K562 (cell line): ENCODE data around the gene KMT2D. TPM values are rescaled to one million over a fixed set of nuclear protein-coding genes. Genes with fewer than 3 reads are reported as not detected.

Experiments
- CBFB ChIP-seq: sonication (generic); formaldehyde crosslinking; IDR thresholded peaks from 2 replicates; pipeline ENCODE4 v1.4.0; 2020; ENCODE audit warnings: mild to moderate bottlenecking, missing genetic modification reagents
- GATAD2B ChIP-seq: fragments of 450-650 bp; IDR thresholded peaks from 2 replicates; pipeline ENCODE4 v1.6.1; 2017; ENCODE audit warnings: mild to moderate bottlenecking, borderline replicate concordance
- HIVEP1 ChIP-seq: fragments of 250-450 bp; sonication (Bioruptor Pico); IDR thresholded peaks from 2 replicates; pipeline ENCODE4 v1.4.0; 2020; ENCODE audit warnings: mild to moderate bottlenecking
- HMG20A ChIP-seq: fragments of 450-650 bp; formaldehyde crosslinking; conservative IDR thresholded peaks from 2 replicates; pipeline ENCODE4 v1.4.0; 2020; ENCODE audit warnings: mild to moderate bottlenecking, mixed read lengths
- HMGN3 ChIP-seq: IDR thresholded peaks from 2 replicates; pipeline ENCODE4 v1.6.1; 2011; ENCODE audit warnings: borderline replicate concordance, low read depth, mild to moderate bottlenecking, mixed read lengths, low read length; ENCODE audit not compliant: insufficient read length; ENCODE audit errors: extremely low read depth
- ILK ChIP-seq: fragments of 450-650 bp; IDR thresholded peaks from 2 replicates; pipeline ENCODE4 v1.6.1; 2016; ENCODE audit warnings: missing genetic modification characterization, low read depth, mild to moderate bottlenecking, missing compliant biosample characterization, moderate library complexity, borderline replicate concordance
- KLF1 ChIP-seq: fragments of 450-650 bp; IDR thresholded peaks from 2 replicates; pipeline ENCODE4 v1.6.1; 2016; ENCODE audit warnings: missing genetic modification characterization, missing compliant biosample characterization
- MTA1 ChIP-seq: fragments of 450-650 bp; IDR thresholded peaks from 2 replicates; pipeline ENCODE4 v1.6.1; 2017; ENCODE audit warnings: borderline replicate concordance
- RBFOX2 ChIP-seq: fragments of 200-400 bp; formaldehyde crosslinking; IDR thresholded peaks from 2 replicates; pipeline ENCODE4 v1.6.1; 2017; ENCODE audit warnings: low read depth, mild to moderate bottlenecking, low read length, moderate library complexity
- SIX5 ChIP-seq, 2 experiments: IDR thresholded peaks; 2 replicates each; pipeline ENCODE4 v1.6.1; 2011; ENCODE audit warnings: low read length in 2 of 2, borderline replicate concordance in 1 of 2, low read depth in 1 of 2, mild to moderate bottlenecking in 1 of 2, moderate library complexity in 1 of 2; ENCODE audit not compliant: insufficient read depth in 1 of 2
- STAG1 ChIP-seq: sonication (generic); formaldehyde crosslinking; IDR thresholded peaks from 2 replicates; pipeline ENCODE4 v1.5.0; 2020; ENCODE audit warnings: missing genetic modification reagents, borderline replicate concordance
- TCFL5 ChIP-seq: fragments of 250-450 bp; sonication (Bioruptor Pico); conservative IDR thresholded peaks from 2 replicates; pipeline ENCODE4 v1.6.1; 2021; ENCODE audit warnings: mild to moderate bottlenecking, moderate library complexity, matching md5 sums
- TSC22D4 ChIP-seq: fragments of 450-650 bp; IDR thresholded peaks from 2 replicates; pipeline ENCODE4 v1.6.1; 2016; ENCODE audit warnings: missing genetic modification characterization, missing biosample characterization, control low read depth
- ZNF121 ChIP-seq: sonication (generic); formaldehyde crosslinking; conservative IDR thresholded peaks from 2 replicates; pipeline ENCODE4 v1.8.0; 2022; ENCODE audit warnings: missing genetic modification reagents
- ZNF3 ChIP-seq: fragments of 250-450 bp; sonication (Bioruptor Pico); IDR thresholded peaks from 2 replicates; pipeline ENCODE4 v1.5.0; 2021; ENCODE audit warnings: mild to moderate bottlenecking, moderate library complexity
- polyA plus RNA-seq, 8 experiments: library from polyadenylated mRNA; depleted of rRNA in 4 of 8; stranded (reverse) in 5 of 8; unstranded in 3 of 8; fragments of >200 nt; fragmentation: Nextera tagmentation in 2 of 8; fragmentation: Illumina TruSeq in 1 of 8; extraction: Ambion mirVana in 2 of 8; extraction: Trizol in 1 of 8; gene quantifications; 2 replicates each; pipeline versions ENCODE4 v1.2.1 to v1.2.3, GENCODE V29; 2011 to 2014; ENCODE audit warnings: inconsistent platforms in 1 of 8, missing spikeins in 1 of 8
- total RNA-seq, 7 experiments: library from RNA; depleted of rRNA in 6 of 7; stranded (reverse); fragments of >200 nt in 6 of 7; fragmentation: Illumina TruSeq in 2 of 7; extraction: Trizol in 2 of 7; gene quantifications; 2 replicates each; pipeline versions ENCODE4 v1.2.1 to v1.2.3, GENCODE V29; 2011 to 2021; ENCODE audit warnings: low replicate concordance in 1 of 7
- TF ChIP-seq, protein P1 (sequence below), 2 experiments: fragments of 450-650 bp in 1 of 2; sonication (generic) in 1 of 2; formaldehyde crosslinking; conservative IDR thresholded peaks; 2 replicates each; pipeline versions ENCODE4 v1.4.0 to v1.8.1; 2020 to 2022; ENCODE audit warnings: mild to moderate bottlenecking in 1 of 2, missing genetic modification reagents in 1 of 2
- TF ChIP-seq, protein P2 (sequence below), 2 experiments: fragments of 450-650 bp in 1 of 2; IDR thresholded peaks; 2 replicates each; pipeline ENCODE4 v1.6.1; 2011 to 2017; ENCODE audit warnings: low read depth in 2 of 2, antibody characterized with exemption in 1 of 2, borderline replicate concordance in 1 of 2, low read length in 1 of 2, mild to moderate bottlenecking in 1 of 2, mixed read lengths in 1 of 2; ENCODE audit not compliant: control insufficient read depth in 1 of 2
- TF ChIP-seq, protein P3 (sequence below): fragments of 450-650 bp; IDR thresholded peaks from 2 replicates; pipeline ENCODE4 v1.7.1; 2018; ENCODE audit warnings: mild to moderate bottlenecking, low read depth; ENCODE audit not compliant: partially characterized antibody
- TF ChIP-seq, protein P4 (sequence below), 2 experiments: fragments of 450-650 bp; IDR thresholded peaks; 2 replicates each; pipeline ENCODE4 v1.6.1; 2016

Gene KMT2D
- total and polyA plus RNA-seq, 9 of the 15 experiments (the other 6 are each of a cell fraction or from before 2014, with no cell fraction given): 0.22 to 93.7 (median 13.7) TPM

DNA sequence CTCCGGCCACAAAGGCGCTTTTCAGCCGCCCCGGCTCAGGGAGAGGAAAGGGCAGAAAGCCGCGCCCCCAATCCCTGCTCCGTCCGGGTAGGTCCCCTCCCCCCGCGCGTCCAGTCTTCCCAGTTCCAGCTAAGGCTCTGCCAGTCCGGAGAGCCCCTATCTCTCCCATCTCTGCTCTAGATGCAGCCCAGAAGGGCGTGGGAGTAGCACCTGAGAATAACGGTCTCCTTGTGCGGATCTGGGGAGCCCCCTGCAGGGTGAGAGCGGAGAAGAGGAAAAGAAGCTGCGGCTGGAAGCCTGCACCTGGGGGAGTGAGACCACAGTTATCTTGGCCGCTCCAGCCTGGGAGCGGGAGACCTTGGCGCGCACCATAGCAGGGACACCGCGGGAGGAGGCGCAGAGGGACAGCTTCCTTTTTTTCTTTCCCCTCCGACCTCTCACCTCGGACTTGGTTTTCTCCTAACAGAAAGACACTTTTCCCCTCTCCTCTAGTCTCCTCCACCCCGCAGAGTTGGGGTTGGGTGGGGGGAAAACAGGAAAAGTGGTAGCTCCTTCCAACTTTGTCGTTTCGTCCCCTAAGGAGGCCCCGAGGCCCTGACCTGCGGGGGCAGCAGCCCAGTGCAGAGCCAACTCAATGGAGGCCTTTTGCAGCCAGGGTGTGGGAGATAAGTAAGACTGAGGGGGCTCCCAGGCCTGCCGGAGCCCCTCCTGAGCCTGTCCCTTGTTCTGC lies 31.7 kb upstream of the KMT2D start (continued):
- no peak for TF ChIP-seq TSC22D4 (tag)
- peak; percentile 80; the same call in 1 of the 2 replicates for TF ChIP-seq GATAD2B
- no peak for TF ChIP-seq ILK (tag)
- TF ChIP-seq TCFL5 (CRISPR knock-in tag): no peak
- TF ChIP-seq HMGN3: peak; percentile 98
- peak; percentile 98 for TF ChIP-seq CBFB (CRISPR knock-in tag)
- TF ChIP-seq SIX5 (IDR thresholded peaks at IDR 0.05; ENCODE audit: borderline replicate concordance in 1 of 2, insufficient read depth in 1 of 2, low read depth in 1 of 2, low read length in 2 of 2): no peak
- 0 out of 2 replicates have a peak, but pooled peaks have one; percentile 42 for TF ChIP-seq HIVEP1 (CRISPR knock-in tag)
- TF ChIP-seq, protein P1, sequence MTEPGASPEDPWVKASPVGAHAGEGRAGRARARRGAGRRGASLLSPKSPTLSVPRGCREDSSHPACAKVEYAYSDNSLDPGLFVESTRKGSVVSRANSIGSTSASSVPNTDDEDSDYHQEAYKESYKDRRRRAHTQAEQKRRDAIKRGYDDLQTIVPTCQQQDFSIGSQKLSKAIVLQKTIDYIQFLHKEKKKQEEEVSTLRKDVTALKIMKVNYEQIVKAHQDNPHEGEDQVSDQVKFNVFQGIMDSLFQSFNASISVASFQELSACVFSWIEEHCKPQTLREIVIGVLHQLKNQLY (CRISPR knock-in tag; conservative IDR thresholded peaks at IDR 0.05): no peak
- TF ChIP-seq HMG20A (CRISPR knock-in tag): no peak
- TF ChIP-seq STAG1: no peak
- TF ChIP-seq KLF1 (tag): peak; percentile 53; the same call in 1 of the 2 replicates
- no peak for TF ChIP-seq ZNF3 (CRISPR knock-in tag)
- TF ChIP-seq, protein P2, sequence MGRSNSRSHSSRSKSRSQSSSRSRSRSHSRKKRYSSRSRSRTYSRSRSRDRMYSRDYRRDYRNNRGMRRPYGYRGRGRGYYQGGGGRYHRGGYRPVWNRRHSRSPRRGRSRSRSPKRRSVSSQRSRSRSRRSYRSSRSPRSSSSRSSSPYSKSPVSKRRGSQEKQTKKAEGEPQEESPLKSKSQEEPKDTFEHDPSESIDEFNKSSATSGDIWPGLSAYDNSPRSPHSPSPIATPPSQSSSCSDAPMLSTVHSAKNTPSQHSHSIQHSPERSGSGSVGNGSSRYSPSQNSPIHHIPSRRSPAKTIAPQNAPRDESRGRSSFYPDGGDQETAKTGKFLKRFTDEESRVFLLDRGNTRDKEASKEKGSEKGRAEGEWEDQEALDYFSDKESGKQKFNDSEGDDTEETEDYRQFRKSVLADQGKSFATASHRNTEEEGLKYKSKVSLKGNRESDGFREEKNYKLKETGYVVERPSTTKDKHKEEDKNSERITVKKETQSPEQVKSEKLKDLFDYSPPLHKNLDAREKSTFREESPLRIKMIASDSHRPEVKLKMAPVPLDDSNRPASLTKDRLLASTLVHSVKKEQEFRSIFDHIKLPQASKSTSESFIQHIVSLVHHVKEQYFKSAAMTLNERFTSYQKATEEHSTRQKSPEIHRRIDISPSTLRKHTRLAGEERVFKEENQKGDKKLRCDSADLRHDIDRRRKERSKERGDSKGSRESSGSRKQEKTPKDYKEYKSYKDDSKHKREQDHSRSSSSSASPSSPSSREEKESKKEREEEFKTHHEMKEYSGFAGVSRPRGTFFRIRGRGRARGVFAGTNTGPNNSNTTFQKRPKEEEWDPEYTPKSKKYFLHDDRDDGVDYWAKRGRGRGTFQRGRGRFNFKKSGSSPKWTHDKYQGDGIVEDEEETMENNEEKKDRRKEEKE (IDR thresholded peaks at IDR 0.05; ENCODE audit: borderline replicate concordance in 1 of 2, control insufficient read depth in 1 of 2, low read depth in 2 of 2, low read length in 1 of 2): peak; percentile 33 to 83; a peak in 1 of 4 replicates
- TF ChIP-seq RBFOX2: peak; percentile 83
- no peak for TF ChIP-seq ZNF121 (CRISPR knock-in tag)
- peak; percentile 88 for TF ChIP-seq MTA1
- TF ChIP-seq, protein P3, sequence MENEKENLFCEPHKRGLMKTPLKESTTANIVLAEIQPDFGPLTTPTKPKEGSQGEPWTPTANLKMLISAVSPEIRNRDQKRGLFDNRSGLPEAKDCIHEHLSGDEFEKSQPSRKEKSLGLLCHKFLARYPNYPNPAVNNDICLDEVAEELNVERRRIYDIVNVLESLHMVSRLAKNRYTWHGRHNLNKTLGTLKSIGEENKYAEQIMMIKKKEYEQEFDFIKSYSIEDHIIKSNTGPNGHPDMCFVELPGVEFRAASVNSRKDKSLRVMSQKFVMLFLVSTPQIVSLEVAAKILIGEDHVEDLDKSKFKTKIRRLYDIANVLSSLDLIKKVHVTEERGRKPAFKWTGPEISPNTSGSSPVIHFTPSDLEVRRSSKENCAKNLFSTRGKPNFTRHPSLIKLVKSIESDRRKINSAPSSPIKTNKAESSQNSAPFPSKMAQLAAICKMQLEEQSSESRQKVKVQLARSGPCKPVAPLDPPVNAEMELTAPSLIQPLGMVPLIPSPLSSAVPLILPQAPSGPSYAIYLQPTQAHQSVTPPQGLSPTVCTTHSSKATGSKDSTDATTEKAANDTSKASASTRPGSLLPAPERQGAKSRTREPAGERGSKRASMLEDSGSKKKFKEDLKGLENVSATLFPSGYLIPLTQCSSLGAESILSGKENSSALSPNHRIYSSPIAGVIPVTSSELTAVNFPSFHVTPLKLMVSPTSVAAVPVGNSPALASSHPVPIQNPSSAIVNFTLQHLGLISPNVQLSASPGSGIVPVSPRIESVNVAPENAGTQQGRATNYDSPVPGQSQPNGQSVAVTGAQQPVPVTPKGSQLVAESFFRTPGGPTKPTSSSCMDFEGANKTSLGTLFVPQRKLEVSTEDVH: peak; percentile 81
- TF ChIP-seq, protein P4, sequence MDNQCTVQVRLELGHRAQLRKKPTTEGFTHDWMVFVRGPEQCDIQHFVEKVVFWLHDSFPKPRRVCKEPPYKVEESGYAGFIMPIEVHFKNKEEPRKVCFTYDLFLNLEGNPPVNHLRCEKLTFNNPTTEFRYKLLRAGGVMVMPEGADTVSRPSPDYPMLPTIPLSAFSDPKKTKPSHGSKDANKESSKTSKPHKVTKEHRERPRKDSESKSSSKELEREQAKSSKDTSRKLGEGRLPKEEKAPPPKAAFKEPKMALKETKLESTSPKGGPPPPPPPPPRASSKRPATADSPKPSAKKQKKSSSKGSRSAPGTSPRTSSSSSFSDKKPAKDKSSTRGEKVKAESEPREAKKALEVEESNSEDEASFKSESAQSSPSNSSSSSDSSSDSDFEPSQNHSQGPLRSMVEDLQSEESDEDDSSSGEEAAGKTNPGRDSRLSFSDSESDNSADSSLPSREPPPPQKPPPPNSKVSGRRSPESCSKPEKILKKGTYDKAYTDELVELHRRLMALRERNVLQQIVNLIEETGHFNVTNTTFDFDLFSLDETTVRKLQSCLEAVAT (IDR thresholded peaks at IDR 0.05): peak; percentile 50 to 83; a peak in 2 of 4 replicates
